ENCODE results near the gene NOTUM. TPM values are rescaled to one million over a fixed set of nuclear protein-coding genes. Genes with fewer than 3 reads are reported as not detected.

NOTUM gene
- total and polyA plus RNA-seq, 2 donors (not counting 3 experiments of a cell fraction or from before 2014, with no cell fraction given): not detected

DNA sequence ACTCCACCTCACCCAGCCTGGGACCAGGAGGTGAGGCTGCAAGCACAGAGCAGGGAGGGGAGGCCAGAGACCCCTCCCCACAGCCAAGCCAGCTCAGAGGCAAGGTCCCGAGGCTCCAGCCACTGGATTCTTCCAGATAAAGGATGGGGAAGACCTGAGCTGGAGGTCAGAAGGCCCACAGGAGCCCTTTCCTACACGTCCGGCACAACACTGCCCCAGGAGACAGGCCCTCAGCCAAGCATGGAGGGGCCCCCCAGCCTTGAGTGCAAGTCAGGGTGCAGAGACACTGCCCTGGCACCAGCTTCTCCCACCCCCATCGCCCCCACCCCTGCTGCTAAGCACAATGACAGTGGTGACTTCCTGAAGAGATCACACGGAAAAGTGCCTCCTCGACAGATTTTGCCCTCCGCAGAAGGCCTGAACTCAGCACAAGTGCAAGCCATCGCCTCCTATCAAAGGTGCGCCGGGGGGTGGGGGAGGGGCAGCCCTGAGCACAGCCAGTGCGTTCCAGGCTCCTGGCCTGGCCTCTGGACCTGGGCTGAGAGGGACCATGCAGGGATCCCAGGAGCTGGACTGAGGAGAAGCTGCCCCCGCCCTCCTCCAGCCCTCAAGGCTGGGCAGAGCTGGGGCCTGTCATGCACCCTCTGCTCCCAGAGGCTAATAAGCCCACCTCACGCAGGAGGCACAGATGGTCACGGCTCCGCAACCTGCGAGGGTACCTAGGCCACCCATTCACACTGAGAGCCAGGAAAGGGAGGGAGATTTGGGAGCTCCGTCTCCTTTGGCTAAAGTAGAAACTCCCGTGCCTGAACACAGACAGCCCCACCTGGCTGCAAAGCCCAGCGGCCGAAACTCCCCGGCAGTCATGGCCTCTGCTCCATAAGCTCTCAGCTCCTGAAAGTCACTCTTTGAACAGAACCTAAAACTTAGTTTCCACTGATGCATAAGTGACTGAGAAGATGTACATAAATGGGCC, 36.1 kb downstream of the NOTUM start:
- POLR2A ChIA-PET: no interaction called here
- H3K9me1 ChIP-seq (replicated peaks; ENCODE audit: control insufficient read depth, extremely low read depth, insufficient read depth, low read length): no peaks in the 10 kb centered on the region
- H3K4me1 ChIP-seq (ENCODE audit: control insufficient read depth, extremely low read depth, insufficient read depth, low read length): peaks cover 17% of the 10 kb centered on the region
- dilution Hi-C loops (cut with MboI; ENCODE audit: extremely low pct_ligation_motif_present, low sequenced_read_pairs) (no loop called here), intact Hi-C loops (cut with micrococcal nuclease) (loop anchor here (5.0 kb wide), 1 partner anchor 77 kb away; no protein-coding TSS in a partner anchor)
- CTCF ChIA-PET: no interaction called here
- DNase-seq (ENCODE audit: low read depth, low spot score) (no peak), FAIRE-seq (no peak)
- BruUV-seq (replicated peaks): no TSS peak
- no peak overlapping the region for H3K27ac ChIP-seq (ENCODE audit: insufficient read depth, low read depth, low read length)
- H3K9me3 ChIP-seq (replicated peaks; ENCODE audit: control insufficient read depth, insufficient read depth, low read length): no peaks in the 10 kb centered on the region
- H2AFZ ChIP-seq (ENCODE audit: low read depth, low read length): no peak overlapping the region
- H3K4me3 ChIP-seq (replicated peaks in 1 of 3; ENCODE audit: insufficient read depth in 1 of 3, low read depth in 1 of 3, low read length in 3 of 3): no peak overlapping the region
- H3K9ac ChIP-seq (replicated peaks; ENCODE audit: extremely low read depth, insufficient read depth, low read length): no peak overlapping the region
- no peak for TF ChIP-seq GATA2 (IDR thresholded peaks at IDR 0.05; ENCODE audit: insufficient read depth, insufficient read length, low read depth, low read length)
- TF ChIP-seq POLR2AphosphoS5 (IDR thresholded peaks at IDR 0.05; ENCODE audit: insufficient read depth, low read depth, low read length): no peak
- no peak for TF ChIP-seq MYC (IDR thresholded peaks at IDR 0.05; ENCODE audit: low read depth, low read length)
- no peak for TF ChIP-seq POLR2A (IDR thresholded peaks at IDR 0.05; ENCODE audit: low read depth, low read length)
- TF ChIP-seq JUN (IDR thresholded peaks at IDR 0.05; ENCODE audit: borderline replicate concordance, insufficient read depth, insufficient read length, low read depth): no peak
- TF ChIP-seq, protein P1, sequence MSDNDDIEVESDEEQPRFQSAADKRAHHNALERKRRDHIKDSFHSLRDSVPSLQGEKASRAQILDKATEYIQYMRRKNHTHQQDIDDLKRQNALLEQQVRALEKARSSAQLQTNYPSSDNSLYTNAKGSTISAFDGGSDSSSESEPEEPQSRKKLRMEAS (IDR thresholded peaks at IDR 0.05; ENCODE audit: insufficient read depth, insufficient read length): no peak
- no peak for TF ChIP-seq FOS (IDR thresholded peaks at IDR 0.05; ENCODE audit: borderline replicate concordance, insufficient read depth, low read length)
- H3K4me2 ChIP-seq (ENCODE audit: insufficient read depth, low read length): no peak overlapping the region
- H4K20me1 ChIP-seq (replicated peaks; ENCODE audit: control insufficient read depth, extremely low read depth, insufficient read depth, low read length): no peaks in the 10 kb centered on the region
- peaks cover 68% of the 10 kb centered on the region for H3K79me2 ChIP-seq (ENCODE audit: control insufficient read depth, insufficient read depth, low read length)
- peaks cover 0 to 19% of the 10 kb centered on the region in 2 experiments for H3K36me3 ChIP-seq (ENCODE audit: control insufficient read depth in 2 of 2, extremely low read depth in 1 of 2, insufficient read depth in 2 of 2, low read length in 2 of 2)
- H3K27me3 ChIP-seq (ENCODE audit: control insufficient read depth in 2 of 2, insufficient read depth in 2 of 2, low read length in 2 of 2): no peaks in the 10 kb centered on the region

Measured in endothelial cell of umbilical vein (primary cell).